ENCODE data around the gene SLC2A1.
A peak's percentile ranks its signal among the peaks of the same experiment; 100 is the strongest.

Gene SLC2A1

DNA sequence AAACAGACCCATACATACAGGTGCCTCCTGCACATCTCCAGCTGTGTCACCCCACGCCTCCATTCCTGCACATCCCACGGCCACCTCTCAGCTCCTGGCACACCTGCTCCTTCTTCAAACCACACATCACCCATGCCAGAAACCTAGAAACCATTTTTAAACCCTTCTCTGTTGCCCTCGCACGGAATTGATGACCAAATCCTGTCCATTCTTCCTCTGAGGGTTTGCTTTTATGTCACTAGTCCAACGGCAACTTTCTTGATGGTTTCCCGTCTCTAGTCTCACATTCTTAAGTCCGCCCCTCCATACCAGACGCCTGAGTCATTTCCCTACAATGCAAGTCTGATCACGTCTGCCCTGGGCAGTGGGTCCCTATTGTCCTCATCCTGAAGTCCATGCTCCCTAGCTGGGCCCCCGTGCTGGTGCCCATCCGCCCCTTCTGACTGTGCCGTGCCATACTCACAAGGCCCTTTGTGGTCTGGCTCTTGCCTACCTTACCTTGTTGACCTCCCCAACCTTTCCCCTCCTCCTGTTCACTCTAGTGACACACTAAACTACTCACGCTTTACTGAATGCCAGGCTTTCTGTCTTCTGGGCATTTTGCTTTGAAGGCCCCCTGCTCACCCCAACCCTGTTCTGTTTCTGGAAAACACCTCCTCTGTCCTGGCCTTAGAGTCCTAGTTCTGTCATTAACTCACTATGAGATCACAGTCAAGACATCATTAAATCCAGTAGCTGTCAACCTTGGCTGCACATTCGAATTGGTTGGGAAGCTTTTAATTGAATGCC is 17.6 kb downstream of the SLC2A1 start:
- no peak for DNase-seq

DNA sequence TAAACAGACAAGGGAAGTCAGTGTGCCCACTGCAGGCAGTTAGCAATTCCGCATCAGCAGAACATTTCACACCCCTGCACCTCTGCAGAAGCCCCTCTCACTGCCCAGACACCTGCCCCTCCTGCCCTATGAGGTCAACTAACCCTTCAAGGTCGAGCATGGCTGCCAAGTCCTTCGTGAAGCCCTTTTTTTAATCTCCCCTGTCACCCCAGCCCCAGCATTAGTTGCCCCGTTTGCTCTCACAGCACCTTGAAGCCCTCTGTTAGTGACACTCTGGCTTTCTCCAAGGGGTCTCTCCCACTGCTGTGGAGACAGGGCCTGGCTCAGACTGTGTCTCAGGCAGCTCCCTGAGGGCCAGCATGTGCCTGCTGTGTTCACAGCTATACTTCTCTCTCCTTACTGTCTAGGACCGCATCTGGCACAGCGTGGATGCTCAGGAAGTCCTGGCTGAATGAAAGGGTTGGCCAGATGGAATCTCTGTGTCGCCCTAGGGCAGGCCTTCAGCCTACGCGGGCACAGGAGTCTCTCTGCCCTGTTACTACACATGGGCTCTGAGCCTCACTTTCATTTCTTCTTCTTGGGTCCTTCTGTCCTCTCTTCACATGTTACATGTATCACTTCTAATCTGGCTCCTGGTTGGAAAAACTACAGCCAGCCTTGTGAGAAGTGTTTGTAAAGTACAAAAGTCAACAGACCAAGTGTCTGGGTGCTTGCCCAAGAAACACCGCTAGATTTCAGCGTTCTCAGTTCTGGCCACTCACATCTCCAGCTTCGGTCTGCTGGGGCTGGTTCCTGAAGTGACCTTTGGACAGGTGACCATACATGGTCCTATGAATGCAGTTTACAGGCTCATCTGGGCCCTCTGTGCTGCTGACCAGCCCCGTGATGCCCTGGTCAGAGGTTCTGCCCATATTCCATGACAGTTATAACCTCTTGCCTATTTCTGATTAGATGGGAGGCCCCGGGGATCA is 19.7 kb downstream of the SLC2A1 start:
- no peak for DNase-seq

DNA sequence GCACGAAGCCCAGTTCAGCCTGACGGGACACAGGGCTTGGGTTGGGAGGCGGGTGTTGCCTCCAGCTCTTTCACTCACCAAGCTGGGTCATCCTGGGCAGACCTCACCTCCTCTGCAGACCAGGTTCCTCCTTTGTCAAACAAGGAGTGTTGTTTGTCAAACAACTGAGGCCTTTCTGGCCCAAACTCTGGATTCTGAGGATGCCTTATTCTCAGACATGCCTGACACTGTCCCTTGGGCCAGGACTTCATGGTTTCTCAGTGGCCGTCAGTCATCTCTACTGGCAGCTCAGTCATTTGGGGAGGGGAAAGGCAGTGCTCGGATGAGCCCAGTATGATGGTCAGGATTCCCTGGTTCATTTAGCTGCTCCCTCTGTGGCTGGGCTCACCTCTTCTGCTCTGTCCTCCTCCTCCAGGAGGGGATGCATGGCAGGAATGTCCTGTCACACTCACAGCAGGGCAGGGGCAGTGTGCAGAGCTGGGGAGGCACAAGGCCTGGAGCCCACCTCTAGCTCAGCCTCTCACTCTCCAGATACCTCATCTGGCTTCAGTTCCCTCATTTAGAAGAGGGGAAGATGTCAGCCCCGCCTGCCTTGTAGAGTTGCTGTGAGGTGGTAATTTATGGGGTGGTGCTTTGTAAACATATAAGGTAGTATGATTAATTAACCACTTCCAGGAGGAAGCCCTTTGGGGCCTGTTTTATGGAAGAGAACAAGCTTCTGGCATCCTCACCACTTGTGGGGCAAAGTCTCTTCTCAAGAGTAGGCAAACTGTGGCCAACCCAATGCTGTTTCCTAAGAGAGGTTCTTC is 20.6 kb downstream of the SLC2A1 start:
- DNase-seq = no peak

DNA sequence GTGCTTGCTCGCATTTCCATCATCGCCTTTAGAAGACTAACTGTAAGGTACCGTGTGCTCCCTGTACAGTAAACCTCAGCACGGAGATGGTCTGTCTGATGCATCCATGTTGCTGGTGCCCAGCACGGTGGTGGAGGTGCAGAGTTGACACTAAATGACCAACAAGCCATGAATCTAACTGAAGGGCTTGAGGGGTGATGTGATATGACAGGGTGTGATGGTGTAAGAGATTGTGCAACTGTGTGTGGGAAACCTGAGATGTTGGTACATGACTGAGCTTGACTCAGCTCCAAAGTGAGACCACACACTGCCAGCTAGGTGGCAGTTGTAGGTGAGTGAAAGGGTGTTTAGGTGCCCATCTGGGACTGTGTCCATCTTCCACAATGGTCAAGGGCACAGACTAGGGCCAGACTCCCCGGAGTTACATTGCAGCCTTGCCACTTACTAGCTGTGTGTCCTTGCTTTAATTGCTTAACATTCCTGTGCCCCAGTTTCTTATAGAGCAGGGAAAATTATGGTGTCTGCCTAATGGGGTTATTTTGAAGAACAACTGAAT is 21.4 kb downstream of the SLC2A1 start:
- DNase-seq = no peak

DNA sequence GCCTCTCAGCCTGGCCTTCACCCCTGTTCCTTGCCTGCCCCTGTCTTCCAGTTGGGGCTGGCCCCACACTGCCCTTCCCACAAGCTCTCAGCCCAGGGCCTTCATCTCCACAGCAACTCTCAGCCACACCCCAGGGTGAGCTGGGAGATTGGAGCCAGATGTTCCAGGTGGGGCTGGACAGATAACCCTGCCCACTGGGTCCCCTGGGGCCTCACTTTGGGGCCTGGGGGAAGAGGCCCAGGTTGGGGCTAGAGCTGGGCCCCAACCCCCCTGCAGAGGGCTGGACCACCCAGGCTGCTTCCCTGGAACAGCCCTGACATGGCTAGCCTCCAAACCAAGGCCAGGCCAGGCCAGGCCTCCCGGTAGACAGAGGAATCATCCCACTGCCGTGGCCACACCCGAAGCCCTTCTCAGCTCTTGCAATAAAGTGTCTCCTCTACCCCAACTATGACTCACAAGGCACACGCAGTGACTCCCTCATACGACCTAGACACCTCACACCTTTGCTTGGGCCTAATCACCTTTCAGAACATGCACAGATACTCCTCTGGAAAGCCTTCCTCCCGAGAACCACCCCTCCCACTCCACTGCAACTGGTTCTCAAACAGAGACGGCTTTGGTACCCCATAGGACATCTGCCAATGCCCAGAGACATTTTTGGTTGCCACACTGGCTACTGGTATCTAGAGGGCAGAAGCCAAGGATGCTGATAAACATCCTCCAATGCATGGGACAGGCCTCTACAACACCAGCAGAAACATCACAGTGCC is 22.2 kb downstream of the SLC2A1 start:
- peak; percentile 57 for DNase-seq

DNA sequence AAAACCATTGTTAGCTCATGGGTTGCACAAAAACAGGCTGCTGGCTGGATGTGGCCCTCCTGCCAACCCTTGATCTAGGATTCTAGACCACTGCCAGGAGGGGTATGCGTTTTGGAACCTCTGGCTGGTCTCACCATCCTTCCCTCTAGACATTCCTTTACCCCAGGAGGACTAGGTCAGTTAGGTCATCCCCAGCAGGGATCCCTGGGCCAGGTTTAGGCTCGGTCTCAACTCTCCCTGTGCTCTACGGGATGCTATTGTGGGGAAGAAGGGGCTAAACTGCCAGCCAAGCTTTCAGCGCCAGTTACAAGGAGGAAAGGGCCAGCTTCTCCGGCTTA is 22.7 kb downstream of the SLC2A1 start:
- no peak for DNase-seq

DNA sequence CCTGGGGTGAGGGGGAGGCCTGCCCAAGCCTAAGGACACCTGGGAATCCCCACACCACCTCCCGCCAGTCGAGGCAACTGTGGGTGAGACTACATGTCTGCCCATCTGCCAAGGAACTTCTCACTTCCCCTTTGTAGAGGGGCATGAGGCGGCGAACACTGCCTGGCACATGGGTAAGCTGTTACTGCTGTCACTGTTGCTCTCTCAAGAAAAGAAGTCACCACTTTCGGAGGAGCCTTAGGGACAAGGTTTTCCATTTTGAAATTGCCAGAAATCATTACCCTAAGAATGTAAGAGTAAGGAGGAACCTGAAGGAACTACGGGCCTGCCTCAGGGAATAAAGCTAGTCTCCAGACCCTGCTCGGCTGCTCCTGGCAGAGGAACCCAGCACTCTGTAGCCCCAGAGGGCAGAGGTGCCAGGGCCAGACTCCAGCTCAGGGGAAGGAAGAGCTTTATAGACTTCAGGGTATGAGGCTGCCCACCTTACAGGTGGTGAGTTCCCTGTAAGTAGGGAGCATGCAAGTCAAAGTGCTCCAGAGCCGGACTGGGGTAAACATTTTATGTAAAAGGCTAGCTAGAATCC is 23.3 kb downstream of the SLC2A1 start:
- DNase-seq = peak; percentile 2

DNA sequence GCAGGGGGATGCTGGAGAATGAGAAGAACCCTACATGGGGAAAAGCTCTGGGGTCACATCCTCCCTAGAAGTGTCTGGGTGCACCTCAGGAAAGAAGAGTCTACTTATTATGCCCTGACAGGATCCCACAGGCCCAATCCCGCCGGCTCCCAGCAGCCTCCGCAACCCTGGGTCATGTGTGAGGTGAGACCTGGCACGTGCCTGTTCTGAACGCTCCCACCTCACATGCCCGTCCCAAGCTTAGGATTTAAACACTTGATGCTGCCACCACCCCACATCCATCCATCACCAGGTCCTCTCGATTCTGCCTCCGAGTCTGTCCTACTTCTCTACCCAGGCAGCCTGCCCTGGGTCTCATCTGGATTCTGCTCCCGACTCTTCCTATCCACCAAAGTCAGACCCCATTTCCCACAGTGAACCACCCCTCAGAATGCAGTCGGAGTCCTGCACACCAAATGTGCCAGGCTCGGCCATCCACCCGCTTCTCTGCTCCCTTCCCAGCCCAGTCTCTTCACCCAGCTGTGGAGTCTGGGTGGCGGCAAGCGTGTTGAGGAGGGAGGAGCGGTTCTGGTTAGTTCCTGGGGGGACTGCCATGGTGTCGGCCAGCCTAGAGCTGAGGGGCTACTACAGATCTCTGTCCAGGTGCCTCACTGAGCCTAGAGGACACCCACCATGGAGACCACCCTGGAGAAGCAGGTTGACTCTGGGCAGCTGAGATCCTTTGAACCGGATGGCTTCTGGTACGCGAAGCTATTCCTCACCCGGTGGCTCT is 23.9 kb downstream of the SLC2A1 start:
- DNase-seq = no peak

DNA sequence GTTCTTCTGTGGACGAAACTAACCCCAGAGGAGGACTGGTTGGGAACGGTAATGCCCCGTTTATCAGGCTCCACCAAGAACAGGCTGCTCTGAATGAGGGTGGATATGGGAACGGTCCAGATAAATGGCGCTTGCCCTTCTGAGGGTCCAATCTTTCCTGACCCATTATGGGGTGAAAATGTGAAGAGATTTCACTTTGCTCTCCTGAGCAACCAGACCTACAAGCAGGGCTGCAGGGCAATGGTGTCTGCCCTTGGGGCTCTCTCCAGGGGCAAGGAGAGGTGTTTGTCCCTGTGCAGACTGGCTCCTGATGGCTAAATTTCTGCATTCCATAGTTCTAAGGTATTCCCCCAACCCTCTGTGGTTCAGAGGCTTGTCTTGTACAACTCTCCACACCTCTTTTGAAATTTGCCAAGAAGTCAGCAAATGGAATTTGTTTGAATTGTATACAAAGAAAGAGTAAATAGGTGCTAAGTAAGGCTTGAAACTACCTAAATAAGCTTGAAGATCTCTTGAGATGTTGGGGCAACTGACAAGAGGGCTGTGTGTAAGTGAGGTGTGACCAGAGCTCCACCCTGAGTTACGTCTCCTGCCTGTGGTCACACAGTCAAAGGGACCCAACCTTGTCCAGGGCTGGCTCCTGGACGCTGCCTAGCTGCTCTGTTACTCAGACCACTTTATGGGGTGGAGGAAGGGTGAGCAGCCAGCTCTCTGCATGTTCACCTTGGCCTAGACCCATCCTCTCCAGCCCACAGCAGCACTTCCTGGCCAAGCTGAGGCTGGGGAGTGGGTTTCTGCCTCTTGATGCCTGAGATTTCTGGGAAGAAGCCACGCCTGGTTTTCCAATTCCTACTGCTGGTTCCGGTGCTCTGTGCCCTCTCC is 24.8 kb downstream of the SLC2A1 start:
- no peak for DNase-seq

DNA sequence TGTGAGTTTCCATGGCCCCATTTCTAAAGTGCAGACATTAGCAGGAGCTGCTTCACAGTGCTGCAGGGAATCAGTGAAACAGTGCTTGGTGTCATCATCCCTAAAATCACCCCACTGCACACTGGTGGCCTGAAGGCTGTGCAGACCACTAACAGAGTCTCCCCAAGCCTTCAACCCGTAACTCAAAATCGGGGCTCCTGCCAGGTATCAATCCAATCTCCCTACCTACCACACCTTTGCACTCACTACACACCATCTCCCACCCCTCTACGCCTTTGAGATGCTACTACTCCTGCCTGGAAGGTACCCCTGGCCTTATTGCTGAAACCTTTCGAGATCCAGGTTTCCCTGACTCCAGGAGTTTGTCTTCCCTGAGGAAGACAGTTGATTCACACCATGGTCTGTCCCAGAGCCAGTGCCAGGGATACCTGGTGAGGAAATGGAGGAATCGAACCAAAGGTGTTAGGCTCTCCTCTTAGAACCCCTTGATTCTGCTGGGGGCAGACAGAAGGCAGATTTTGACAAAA is 25.5 kb downstream of the SLC2A1 start:
- no peak for DNase-seq

DNA sequence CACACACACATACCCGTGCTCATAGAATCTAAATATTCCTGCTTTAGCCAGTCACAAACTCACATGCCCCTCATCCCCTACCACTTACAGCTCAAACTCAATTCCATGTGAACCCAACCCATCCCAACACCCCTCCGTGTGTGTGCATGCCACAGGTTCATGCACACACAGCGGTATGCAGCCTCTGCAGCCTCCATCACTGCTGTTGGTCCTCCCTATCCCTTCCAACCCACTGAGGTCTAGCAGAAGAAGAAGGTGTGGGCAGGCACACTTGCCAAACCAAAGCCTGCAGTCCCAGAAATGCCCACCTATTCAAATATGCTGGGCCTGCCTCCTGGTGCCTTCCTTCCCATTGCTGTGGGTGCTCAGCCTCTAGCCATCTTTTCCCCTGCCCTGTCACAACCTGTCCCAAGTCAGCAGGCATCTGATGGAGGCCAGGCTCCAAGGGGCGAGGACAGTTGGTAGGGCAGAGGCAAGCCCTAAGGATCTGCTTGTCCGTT is 26.2 kb downstream of the SLC2A1 start:
- no peak for DNase-seq

DNA sequence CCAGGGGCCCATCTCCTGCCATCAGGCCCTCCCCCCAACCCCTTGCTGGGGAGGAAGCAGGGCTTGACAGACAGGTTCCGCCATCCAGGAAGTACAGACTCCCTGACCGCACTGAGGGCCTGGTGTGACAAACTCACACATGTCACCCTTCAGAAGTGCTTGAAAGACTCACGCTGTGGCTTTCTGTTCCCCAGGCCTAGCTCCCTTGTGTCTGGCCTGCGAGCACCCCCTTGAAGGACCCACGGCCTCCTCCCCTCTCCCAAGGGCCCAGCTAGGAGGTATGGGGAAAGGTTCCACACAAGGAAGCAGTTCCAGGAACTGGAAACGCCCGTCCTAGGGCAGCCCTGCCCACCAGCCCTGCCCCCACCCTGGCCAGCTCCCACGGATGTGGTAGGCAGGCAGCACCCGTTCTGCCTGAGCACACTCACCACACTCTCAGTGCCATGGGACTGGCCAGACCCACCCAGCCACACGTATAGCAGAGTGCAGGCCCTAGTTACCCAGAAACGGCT is 26.7 kb downstream of the SLC2A1 start:
- DNase-seq = peak; percentile 83

DNA sequence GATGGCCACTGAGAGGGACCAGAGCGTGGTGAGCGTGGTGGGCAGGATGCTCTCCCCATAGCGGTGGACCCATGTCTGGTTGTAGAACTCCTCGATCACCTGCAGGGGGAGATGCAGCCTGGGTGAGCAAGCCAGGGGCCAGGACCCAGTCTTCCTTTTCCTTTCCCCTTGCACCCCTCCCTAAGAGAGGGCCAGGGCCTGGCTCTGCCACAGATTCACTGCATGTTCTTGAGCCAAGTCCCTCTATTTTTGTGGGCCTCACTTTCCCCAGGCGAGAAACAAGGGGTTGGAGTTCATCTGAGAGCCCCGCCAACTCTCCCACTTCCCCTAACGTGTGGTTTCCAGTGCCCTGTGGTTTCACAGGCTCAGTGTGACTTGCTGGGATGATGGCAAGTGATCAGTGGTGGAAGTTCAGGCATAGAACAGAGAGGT is 27.5 kb downstream of the SLC2A1 start:
- peak; percentile 57 for DNase-seq

DNA sequence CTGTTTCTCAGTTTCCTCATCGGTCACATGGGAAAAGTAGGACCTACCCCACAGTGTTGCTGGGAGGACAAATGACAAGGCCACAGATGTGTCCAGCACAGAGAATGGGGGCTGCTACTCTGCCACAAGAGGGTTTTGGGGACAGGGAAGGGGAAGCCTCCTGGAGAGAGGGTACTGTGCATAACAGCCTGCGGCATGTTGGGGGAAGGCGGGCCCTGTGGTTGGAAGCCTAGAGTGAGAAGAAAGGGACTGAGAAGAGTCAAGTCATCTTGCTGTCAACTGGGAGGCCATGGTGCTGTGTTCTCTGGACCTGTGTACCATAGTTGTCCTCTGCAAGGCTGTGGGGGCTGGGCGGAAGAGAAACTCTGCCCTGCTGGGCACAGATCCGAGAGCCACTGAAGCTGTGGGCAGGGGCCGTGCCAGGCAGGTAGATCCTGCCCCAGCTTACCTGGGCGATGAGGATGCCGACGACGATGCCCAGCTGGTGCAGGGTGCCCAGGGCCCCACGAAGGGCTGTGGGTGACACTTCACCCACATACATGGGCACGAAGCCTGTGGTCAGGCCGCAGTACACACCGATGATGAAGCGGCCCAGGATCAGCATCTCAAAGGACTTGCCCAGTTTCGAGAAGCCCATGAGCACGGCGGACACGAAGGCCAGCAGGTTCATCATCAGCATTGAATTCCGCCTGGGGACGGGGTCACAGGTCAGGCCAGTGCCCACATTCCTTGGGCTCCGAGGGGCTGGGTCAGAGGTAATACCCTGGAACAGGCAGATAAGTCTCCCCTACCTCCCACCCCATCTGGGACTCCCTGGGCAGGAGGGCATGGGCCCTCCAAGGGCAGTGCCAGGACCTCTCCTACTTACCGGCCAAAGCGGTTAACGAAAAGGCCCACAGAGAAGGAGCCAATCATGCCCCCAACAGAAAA is 28.2 kb downstream of the SLC2A1 start:
- DNase-seq = no peak

DNA sequence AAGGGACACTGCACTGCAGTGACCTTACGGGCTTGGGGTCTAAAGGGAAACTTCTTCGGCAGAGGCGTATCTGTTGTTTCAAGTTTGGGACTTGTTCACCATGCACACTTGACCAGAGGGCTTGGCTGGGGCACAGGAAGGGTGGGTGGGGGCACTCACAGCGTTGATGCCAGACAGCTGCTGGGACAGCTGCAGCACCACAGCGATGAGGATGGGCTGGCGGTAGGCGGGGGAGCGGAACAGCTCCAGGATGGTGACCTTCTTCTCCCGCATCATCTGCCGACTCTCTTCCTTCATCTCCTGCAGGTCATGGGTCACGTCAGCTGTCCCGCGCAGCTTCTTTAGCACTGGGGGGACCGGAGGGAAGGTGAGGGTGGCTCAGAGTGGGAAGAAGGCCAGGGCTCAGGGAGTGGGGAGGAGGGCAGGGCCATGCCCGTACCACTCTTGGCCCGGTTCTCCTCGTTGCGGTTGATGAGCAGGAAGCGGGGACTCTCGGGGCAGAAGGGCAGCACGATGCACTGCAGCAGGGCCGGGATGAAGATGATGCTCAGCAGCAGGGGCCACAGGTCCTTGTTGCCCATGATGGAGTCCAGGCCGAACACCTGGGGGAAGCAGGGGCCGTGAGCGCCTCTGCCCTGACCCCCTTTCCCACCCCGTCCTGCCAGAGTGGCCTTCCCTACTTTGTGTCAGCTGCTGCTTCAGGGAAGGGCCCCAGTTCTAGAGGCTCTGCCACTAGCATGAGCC is 29.1 kb downstream of the SLC2A1 start:
- DNase-seq = no peak

DNA sequence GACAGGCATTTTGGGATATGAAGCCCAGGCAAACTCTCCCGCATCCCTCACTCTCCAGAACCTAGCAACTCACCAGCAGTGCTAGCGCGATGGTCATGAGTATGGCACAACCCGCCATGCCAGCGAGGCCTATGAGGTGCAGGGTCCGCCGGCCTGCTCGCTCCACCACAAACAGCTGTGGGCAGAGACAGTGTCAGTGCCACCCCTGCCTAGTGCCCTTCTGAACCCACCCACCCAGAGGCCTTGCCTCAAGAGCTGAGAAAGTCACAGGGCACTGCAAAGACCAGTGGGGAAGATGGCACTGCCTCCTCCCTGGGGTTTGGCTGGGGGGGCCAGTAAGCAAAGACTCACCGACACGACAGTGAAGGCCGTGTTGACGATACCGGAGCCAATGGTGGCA is 29.8 kb downstream of the SLC2A1 start:
- no peak for DNase-seq

DNA sequence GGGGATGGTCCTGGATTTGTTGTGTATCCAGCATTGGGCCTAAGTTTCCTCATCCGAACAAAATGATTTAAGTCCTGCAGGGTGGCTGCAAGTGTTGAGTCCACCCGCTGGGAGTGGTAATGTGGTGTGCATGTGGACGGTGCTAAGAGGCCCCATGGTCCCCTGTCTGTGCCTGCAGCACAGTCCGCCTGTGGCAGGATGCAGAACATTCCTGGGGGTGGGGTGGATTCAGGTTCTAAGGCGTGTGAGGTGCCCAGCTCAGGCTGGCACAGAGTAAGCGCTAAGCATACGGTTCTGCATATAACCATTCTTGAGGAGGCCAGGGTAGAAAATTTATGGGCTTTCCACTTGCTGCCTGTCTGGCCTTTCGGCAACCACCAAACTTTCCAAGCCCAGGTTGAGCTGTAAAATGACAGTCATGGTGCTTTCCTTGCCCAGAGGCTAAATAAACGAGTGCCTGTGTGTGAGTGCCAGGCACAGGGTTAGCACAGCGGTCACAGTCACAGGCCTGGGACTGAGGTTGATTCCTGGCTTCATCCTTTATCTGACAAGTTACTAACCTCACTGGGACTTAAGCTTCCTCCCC is 30.7 kb downstream of the SLC2A1 start:
- DNase-seq = no peak
